Measurements from ENCODE around the gene ARHGAP10.

Gene ARHGAP10

GRCh38 chr4:147825451-147826287 lies 93.8 kb downstream of the ARHGAP10 start:
- no peak for DNase-seq (ENCODE audit: low read depth in 2 of 2)

DNA sequence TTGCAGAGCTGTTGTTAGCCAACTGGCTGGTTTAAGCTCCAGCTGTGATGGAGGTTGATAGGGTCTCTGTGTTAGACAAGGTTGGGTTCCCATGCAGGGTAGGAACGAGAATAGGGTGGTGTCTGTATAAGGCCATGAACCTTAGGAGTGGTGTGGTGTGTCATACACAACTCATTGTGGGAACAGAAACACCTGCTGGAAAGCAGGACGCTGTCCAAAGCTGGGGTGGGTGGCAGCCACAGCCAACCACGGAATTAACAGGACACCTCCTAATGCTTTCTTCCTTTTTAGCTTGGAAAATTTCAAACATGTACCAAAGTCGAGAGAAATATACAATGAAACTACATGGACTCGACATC lies 94.4 kb downstream of the ARHGAP10 start:
- DNase-seq (ENCODE audit: low read depth in 2 of 2) = no peak

GRCh38 chr4:147828331-147828905 lies 96.5 kb downstream of the ARHGAP10 start:
- no peak for DNase-seq (ENCODE audit: low read depth in 2 of 2)

DNA sequence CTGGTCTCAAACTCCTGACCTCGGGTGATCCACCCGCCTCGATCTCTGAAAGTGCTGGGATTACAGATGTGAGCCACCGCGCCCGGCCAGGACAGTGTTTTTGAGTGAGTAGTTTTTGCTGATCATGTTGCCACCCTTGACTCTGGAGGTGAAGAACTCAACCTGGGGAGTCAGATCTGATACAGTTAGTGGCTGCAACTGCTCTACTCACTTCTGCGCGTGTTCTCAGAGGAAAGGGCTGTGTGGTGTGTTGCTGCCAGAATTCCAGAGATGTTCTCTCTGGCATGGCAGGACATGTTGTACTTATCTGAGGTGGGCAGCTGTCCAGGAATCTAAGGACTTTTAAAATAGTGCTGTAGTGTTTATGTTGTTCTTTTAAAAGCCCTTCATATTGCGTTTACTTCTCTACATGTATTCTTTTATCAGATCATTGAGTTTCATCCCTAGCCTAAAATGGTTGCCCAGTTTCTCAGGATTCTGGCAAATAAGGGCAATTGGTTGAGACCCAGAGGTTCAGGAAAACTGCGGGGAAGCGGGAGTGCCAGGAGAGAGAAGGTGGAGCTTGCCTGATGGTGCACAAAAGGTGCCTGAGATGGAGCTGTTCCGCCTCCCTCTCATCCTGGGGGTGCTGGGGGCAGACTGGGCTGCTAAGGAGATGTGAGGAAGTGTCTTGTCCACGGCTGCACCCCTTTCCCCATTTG lies 97.7 kb downstream of the ARHGAP10 start:
- no peak for DNase-seq (ENCODE audit: low read depth in 2 of 2)

GRCh38 chr4:147830102-147830463 lies 98.2 kb downstream of the ARHGAP10 start:
- no peak for DNase-seq (ENCODE audit: low read depth in 2 of 2)

DNA sequence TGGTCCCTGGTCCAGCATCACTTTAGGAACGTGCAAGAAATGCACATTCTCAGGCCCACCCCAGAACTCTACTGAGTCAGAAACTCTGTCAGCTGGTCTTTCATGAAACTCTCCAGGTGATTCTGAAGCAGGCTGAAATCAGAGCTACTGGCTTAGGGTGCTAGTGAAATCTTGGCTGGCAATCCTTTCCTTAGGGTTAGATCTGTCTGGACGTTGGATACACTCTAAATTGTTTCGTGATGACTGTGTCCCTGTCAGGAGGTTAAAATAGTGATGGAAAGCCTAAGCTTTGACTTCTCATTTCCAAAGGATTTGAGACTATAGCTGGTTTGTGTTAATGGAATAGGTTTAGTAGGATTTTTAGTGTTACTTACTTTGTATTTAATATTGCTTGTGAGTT lies 99.1 kb downstream of the ARHGAP10 start:
- DNase-seq (ENCODE audit: low read depth in 2 of 2) = no peak

GRCh38 chr4:147831551-147832171 lies 99.8 kb downstream of the ARHGAP10 start:
- no peak for DNase-seq (ENCODE audit: low read depth in 2 of 2)

DNA sequence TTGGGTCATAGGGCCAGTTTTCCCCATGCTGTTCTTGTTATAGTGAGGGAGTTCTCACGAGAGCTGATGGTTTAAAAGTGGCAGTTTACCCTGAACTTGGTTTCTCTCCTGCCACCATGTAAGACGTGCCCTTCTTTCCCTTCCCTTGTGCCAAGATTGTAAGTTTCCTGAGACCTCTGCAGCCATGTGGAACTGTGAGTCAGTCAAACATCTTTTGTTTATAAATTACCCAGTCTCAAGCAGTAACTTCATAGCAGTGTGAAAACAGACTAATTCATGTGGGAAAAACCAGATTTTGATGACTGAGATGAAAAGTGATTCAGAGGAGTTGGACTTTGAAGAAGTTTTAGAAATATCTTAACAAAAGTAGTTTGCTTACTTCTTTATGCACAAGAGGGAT lies 101.4 kb downstream of the ARHGAP10 start:
- DNase-seq (ENCODE audit: low read depth in 2 of 2) = no peak

GRCh38 chr4:147833741-147834140 lies 101.9 kb downstream of the ARHGAP10 start:
- no peak for DNase-seq (ENCODE audit: low read depth in 2 of 2)

DNA sequence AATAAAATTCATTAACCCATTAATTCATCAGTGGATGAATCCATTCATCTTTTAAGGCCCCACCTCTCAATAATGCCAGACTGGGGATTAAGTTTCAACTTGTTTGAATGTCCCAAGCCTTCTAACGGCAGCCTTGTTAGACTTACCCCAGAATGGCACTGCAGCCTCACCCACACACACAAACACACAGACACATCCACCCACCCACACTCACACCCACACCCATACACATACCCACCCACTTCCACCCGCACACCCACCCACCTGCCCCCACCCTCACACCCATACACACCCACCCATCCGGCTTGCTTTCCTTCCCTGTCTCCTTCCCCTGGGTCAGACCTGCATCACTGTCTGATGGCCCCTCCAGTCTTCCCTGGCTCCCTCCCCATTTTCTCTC lies 102.6 kb downstream of the ARHGAP10 start:
- no peak for DNase-seq (ENCODE audit: low read depth in 2 of 2)

DNA sequence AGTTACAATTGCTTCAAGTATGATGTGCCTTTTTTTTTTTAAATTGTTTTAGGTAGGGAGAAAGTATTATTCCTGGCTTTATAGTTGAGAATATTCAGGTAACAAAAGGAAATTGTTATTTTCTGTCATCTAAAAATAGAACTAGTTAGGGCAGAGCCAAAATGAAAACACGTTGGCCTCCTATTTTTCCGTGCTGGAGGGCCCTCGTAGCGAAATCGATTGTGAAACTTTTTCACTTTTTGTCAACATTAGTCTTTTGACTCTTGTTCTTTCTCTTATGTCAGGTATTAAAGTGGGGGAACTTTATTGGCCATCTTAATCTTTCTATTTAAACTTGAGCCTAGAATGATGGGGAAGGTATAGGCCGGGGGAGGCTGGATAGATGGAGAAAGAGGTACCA lies 104.9 kb downstream of the ARHGAP10 start:
- no peak for DNase-seq (ENCODE audit: low read depth in 2 of 2)

GRCh38 chr4:147837435-147837834 lies 105.5 kb downstream of the ARHGAP10 start:
- no peak for DNase-seq (ENCODE audit: low read depth in 2 of 2)

DNA sequence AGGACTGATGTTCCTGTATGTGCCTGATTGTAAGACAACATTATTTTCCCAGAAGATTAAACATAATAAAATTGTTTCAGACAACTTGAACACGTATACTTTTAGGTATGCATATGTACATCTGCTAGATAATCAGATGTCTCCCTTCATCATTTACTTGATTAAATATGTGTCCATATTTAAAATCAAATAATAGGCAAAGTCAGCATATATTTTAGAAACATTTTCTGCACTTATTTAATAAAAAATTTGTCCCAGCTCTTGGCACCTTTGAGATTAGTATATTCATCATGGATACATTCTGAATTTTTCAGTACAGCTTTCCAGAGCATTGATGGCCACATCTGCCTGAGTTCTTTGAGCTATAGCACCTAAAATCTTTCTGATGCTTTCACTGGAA lies 106.0 kb downstream of the ARHGAP10 start:
- no peak for DNase-seq (ENCODE audit: low read depth in 2 of 2)

GRCh38 chr4:147839200-147839599 lies 107.3 kb downstream of the ARHGAP10 start:
- no peak for DNase-seq (ENCODE audit: low read depth in 2 of 2)

GRCh38 chr4:147839663-147840062 lies 107.8 kb downstream of the ARHGAP10 start:
- DNase-seq (ENCODE audit: low read depth in 2 of 2) = no peak

- DNase-seq (ENCODE audit: low read depth in 2 of 2) = no peak
Measured at GRCh38 chr4:147840838-147841738, 109.2 kb downstream of the ARHGAP10 start.

- no peak for DNase-seq (ENCODE audit: low read depth in 2 of 2)
Measured at GRCh38 chr4:147842573-147842972, 110.7 kb downstream of the ARHGAP10 start.

- no peak for DNase-seq (ENCODE audit: low read depth in 2 of 2)
Measured at GRCh38 chr4:147843162-147843561, 111.3 kb downstream of the ARHGAP10 start.

DNA sequence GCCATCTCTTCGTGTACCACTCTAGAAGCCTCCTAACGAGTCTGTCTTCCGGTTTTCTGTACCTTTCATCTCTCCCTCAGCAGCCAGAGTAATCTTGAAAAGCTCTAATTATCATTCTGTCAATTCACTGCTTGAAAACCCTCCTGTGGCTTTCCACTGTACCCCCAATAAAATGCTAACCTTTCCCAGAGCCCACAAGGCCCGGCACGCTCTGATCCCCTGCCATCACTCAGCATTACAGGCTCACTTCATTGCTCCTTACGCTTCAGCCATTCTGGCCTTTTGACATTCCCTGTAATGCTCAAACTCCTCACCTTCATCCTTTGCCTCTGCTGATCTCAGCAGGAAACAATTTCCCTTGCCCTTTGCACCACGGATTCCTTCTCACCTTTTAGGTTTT lies 112.9 kb downstream of the ARHGAP10 start:
- no peak for DNase-seq (ENCODE audit: low read depth in 2 of 2)

GRCh38 chr4:147846318-147847155 lies 114.6 kb downstream of the ARHGAP10 start:
- no peak for DNase-seq (ENCODE audit: low read depth in 2 of 2)
